ENCODE measurements around the gene SMG7.

The SMG7 gene

DNA sequence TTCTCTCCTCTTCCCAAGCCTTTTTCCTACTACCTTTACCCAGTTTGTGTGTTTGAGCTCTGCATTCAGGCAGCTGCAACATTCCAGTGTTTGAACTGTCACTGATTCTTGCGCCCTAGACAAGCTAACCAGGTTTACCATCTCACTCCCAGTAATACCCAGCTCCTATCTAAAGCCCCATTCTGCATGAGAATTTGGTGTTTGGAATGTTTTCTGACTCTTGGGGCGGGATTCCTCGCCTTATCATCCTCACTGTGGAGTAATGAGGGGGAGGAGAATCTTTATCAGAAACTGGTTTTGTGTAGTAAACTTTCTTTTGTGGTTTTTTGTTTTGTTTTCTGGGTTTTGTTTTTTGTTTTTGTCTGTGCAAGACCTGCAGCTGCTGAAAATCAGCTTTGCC lies 81.5 kb downstream of the SMG7 start:
- DNase-seq (ENCODE audit: extremely low read depth in 1 of 2, low read depth in 1 of 2) = no peak

DNA sequence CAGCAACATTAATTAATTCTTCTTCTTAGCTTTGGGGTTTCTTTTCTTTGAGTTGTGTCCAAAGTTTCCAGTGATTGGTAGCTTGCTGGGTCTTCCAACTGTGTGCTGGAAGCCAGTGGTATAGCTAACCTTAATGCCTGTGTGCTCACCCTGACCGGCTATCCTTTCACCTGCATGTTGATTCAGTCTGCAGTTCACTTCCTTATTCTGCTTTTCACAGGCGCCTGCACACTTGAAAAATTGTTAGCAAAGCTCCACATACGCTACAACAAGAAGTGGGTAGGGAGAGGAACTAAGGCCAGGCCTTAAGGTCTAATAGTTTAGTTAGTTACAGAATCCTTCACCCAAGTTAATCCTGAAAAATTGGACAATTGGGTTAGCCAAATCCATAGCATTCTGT lies 82.3 kb downstream of the SMG7 start:
- no peak for DNase-seq (ENCODE audit: extremely low read depth in 1 of 2, low read depth in 1 of 2)

DNA sequence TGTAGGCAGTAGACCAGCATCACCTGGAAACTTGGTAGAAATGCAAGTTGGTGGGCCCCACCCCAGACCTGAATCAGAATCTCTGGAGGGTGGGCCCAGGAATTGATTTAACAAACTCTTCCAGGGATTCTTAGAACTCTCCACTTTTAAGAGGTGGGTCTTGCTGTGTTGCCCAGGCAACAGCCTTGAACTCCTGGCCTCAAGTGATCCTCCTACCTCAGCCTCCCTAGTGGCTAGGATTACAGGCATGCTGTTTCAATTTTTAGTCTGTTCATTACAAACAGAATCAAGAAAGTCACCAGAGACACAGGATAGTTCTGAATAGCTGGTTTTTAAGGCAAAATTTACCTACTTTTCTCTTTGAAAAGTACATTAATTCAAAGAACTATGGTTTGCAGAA lies 86.8 kb downstream of the SMG7 start:
- no peak for DNase-seq (ENCODE audit: extremely low read depth in 1 of 2, low read depth in 1 of 2)

DNA sequence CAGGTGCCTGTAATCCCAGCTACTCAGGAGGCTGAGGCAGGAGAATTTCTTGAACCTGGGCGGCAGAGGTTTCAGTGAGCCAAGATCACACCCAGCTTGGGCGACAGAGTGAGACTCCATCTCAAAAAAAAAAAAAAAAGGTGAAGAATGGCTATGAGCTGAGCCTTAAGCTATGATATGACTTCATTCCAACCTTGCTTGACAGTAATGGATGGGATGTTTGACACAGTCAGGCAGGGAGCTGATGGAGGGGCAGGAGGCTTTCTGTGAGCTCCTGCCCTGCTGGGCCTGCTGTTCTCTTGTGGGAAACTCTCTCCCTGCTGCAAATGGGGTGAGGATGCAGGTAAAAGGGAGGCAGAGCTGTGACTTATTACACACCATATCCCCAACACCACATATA lies 90.4 kb downstream of the SMG7 start:
- no peak for DNase-seq (ENCODE audit: extremely low read depth in 1 of 2, low read depth in 1 of 2)

DNA sequence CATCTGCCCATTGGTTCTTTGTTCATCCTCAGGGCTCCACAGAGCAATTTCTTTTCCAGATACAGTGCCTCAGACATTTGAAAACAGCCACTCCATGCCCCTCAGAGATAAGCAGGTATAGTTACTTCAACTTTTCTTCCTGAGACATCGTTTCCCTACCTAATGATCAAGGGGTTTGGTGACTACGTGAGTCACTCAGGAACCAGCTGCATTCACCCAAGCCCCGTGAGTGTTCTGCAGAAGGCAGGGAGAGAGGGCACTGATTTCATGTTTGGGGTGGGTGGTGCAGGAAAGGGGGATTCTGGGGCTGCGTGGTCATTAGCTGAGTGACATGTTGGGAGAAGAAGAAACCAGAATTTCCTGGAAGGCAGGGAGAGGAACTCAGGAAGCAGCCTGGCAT lies 93.0 kb downstream of the SMG7 start:
- DNase-seq (ENCODE audit: extremely low read depth in 1 of 2, low read depth in 1 of 2) = no peak

DNA sequence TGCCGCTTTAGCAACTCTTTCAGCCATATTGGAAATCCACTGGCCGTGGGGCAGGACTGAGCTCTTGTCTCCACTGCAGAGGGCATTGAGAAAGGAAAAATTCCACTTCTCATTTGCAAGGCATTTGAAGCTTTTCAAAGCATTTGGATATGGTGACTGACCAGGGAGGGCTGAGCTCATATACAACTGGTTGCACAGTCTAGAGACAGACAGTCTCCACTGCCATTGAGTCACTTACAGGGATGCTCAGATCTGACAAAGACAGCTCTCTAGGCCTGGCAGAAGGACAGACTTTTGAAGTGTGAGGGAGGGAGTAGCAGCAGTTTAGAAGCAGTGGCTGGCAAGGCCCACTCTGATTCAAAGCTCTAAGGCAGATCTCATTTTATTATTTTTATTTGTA lies 93.7 kb downstream of the SMG7 start:
- no peak for DNase-seq (ENCODE audit: extremely low read depth in 1 of 2, low read depth in 1 of 2)

DNA sequence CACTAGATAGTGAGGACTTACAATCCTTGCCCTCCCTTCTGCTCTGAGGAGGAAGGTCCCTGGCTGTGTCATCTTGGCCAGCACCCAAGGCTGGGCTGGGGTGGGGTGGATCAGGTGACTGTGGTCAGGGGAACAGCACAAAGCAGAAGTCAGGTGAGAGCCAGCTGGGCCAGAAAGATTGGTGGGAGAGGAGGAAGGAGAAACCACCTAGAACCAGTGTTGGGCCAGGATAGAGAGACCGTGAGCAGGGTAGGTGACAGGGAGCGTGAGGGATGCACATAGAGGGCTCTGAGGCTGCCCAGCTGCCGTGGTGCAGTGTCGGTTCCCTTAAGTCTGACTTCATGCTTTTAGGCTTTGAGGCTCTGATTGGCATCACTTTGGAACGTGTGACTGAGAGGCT lies 95.3 kb downstream of the SMG7 start:
- no peak for DNase-seq (ENCODE audit: extremely low read depth in 1 of 2, low read depth in 1 of 2)

DNA sequence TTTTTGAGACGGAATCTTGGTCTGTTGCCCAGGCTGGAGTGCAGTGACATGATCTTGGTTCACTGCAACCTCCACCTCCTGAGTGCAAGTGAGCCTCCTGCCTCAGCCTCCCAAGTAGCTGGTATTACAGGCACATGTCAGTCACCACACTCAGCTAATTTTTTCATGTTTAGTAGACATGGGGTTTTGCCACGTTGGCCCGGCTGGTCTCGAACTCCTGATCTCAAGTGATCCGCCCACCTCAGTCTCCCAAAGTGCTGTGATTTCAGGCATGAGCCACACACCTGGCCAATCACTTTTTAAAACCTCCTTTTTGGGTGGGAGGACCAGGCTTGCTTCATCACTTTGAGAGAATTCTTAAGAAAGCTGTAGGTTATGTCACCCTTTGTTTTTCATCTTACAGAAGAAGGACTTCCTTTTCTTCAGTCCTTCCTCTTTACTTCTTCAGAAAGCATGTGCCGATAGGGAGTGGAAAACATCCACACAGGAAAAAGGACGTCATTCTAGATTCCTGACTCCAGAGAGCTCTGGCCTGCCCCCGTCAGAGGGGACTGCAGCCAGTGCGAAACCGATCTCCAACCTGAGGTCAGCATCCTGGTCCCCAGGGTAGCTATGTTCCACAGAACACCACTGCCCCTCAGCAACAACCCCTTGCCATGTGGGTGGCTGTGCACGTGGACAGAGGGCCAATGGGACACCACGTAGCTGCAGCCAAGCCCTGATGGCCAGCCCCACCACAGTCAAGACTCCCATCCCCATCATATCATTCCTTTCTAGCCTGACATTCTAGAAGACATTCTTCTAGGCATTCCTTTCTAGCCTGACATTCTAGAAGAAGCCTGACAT lies 96.1 kb downstream of the SMG7 start:
- no peak for DNase-seq (ENCODE audit: extremely low read depth in 1 of 2, low read depth in 1 of 2)

DNA sequence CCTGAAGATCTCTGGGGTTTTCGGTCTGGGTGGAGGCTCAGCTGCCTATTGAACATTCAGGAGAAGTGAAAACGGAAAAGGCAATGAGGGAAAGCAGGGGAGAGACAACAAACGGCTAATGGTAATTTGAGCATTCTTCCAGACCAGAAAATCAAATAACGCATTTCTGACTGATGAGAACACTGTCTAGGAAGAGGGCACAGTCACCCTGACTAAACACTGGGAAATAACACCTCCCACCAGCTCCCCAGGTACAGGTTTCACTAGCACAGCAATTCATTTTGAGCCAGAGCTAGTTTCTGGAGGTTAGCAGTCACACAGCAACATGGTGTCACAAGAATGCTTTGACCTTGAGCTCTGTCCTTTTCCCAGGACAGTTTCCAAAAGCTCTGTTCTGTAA lies 96.8 kb downstream of the SMG7 start:
- DNase-seq (ENCODE audit: extremely low read depth in 1 of 2, low read depth in 1 of 2) = no peak

DNA sequence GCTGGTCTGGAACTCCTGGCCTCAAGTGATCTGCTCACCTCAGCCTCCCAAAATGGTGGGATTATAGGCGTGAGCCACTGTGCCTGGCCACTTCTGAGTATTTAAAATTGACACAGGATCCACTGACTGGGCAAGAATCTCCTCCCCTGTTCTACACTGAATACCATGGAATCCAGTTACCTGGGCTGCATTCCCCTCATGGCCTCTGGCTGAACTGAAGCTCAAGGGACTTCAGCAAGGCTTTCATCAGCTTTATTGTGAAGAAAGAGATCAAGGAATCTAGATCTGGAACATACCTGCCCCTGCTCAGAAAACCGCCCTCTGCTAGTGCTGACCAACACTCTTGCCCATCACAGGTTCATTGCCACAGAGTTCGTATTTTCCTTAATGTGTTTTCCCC lies 97.5 kb downstream of the SMG7 start:
- DNase-seq (ENCODE audit: extremely low read depth in 1 of 2, low read depth in 1 of 2) = no peak

DNA sequence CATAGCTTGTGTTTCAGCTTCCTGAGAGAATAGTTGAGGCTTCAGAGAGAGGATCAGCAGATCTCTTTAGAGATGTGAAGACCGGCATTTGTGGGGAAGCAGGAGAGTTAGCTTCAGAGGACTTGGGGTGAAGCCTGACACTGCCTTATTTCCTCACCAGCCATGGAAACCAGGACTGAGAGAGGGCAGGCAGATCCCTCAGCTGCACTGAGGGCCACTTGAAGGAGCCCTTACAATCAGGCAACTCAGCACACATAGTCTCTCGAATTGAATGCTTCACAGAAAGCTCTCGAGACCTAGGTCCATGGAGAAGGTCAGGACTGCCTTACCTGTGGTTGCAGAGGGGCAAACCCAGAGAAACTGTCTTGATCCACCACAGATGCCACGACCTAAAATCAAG lies 98.2 kb downstream of the SMG7 start:
- no peak for DNase-seq (ENCODE audit: extremely low read depth in 1 of 2, low read depth in 1 of 2)

DNA sequence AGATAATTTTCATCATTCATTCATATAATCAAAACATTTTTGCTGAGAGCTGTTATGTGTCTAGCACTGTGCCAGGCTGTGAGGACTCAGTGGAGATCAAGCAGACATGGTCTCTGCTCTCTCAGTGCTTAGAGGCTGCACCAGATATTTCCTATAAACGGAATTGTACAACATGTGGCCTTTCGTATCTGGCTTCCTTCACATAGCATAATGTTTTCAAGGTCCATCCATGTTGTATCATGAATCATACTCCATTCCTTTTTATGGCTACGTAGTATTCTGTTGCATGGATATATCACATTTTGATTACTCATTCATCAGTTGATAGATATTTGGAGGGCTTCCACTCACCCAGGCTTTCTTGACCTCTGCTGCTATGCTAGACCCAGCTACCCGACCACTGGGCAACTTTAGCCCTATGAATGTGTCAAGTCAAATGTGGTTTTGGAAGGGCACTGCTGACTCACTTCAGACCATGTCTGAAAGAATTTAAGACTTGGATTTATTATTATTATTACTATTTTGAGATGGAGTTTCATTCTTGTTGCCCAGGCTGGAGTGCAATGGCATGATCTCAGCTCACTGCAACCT lies 99.5 kb downstream of the SMG7 start:
- no peak for DNase-seq (ENCODE audit: extremely low read depth in 1 of 2, low read depth in 1 of 2)

DNA sequence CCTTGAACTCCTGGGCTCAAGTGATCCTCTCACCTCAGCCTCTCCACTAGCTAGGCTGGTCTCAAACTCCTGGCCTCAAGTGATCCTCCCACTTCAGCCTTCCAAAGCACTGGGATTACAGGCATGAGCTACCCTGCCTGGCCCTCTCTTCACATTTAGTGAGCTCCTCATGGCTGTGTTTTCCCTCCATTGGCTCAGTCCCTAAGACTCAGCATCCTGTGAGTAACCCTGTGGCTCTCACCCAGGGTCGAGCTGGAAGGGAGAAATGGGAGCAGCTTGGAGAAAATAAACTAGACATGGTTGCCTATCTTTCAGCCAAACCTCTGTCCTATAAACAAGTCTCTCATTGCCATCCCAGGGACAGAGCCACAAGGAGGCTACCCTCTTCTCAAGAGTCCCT lies 100.4 kb downstream of the SMG7 start:
- DNase-seq (ENCODE audit: extremely low read depth in 1 of 2, low read depth in 1 of 2) = no peak

DNA sequence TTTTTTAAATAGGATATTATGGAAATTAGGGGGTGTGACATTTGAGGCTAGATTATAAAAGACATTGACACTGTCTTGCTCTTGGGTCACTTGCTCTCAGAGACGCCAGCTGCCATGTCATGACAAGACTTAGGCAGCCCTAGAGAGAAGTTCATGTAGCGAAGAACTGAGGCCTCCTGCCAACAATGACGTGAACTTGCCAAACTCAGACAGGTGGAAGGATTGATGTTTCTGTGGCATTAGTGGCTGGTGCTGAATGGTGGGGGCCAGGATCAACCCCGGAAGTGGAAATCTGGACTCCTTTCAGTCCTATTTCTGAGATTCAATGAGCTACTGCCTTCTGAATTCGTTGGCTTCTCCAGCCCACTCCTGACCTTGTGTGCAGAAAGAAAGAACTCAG lies 103.3 kb downstream of the SMG7 start:
- no peak for DNase-seq (ENCODE audit: extremely low read depth in 1 of 2, low read depth in 1 of 2)

DNA sequence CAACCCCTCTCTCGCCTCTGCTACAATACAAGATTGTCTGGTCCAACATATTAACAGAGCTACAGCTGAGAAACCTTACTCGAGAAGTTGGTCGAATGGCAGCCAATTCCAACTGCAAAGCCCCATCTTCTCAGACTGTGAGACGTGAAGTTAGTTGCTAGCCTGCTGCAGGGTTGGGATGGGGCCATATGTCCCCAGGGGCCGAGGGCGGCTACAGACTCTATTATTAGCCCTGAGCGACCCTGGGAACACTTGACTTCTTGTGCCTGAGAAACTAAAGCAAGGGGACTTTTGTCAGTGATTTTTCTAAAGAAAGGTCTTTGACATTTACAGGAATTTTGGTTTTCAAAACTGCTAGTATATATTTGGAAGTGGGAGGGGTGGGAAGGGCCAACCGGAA lies 104.2 kb downstream of the SMG7 start:
- DNase-seq (ENCODE audit: extremely low read depth in 1 of 2, low read depth in 1 of 2) = no peak

DNA sequence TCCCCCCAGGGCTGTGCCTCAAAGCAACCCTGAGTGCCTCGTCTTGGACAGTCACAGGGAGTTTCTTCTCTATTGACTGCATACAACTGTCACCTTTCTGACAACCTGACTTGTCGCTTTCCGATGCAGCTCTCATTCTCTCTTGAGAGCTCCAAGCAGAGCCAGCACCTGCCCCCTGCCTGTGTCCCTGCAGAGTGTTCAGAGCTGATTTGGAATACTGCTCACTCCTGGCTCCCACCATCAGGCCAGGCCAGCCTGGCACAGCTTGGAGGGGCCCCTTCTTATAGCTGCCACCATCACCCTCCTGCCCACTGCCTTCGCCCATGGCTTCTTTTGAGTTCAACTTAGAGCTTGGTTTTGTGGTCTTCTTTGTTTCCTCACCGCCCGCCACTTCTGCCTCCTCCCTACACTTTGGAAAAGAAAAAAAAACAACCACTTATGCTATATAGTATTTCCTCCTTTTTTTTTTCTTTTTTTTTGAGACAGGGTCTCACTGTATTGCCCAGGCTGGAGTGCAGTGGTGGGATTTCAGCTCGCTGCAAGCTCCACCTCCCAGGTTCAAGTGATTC lies 105.7 kb downstream of the SMG7 start:
- DNase-seq (ENCODE audit: extremely low read depth in 1 of 2, low read depth in 1 of 2) = no peak

DNA sequence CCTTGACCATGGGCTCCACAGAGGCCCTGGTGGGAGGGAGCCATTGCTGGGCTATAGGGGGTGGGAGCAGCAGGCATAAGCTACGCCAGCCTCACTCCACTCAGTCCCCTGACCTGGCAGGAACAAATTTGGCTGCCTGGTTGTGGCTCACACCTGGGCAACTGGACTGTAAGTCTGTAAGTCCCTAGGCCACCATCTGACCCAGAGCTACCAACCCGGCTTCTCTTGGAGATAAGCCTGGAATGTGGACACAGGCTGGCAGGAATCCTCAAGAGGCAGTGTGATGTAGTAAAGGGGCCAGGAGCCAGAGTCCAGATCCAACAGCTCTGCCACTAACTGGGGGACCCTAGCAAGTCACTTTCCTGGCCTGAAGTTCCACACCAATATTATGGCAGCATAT lies 106.6 kb downstream of the SMG7 start:
- no peak for DNase-seq (ENCODE audit: extremely low read depth in 1 of 2, low read depth in 1 of 2)

DNA sequence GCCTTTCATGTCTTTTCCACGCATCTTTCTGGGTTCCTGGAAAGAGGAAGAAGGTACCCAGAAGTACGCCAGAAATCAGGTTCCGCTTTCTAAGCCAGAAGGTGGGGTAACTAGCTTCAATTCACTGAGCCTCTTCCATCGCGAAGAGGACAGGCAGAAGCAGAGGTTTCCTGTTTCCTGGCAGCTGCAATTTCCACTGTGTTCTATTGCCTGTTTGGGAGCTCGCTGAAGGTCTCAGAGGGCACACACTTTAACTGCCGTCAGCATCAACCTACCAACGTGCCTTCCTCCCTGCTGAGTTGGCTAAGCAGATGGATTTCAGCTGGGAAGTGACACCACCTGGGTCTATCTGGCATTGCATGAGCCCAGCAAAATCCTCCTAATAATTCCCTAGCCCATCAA lies 108.0 kb downstream of the SMG7 start:
- DNase-seq (ENCODE audit: extremely low read depth in 1 of 2, low read depth in 1 of 2) = no peak

DNA sequence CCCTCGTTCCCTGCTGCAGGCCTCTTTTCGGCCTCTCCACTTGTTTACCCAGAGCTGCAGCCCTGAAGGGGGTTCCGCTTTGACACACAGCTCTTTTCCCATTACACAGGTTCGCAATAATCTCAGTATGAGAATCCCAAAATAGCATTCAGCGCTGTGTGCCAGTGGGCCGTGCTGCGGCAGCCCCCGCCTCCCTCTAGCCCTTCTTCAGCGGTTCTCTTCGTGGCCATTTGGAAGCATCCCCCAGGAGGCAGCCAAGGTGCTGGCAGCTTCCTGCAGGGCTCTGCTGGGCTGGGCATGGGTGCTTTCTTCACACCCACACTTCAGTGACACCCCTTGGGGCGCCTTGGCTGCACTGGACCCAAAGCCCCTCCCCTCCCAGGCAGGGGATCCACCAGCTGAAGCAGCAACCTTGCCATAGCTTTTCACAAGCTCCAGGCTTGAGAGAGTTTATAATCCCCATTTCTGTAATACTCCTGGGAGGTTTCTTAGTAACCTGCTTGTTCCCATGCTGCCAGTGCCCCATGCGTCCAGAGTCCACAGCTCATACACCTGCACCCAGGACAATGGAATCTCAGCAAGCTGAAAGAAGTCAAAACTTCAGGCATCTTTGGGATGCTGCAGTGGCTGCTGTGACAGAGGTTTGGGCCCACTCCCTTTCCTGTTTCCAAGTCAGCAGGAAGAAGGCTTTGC lies 109.9 kb downstream of the SMG7 start:
- no peak for DNase-seq (ENCODE audit: extremely low read depth in 1 of 2, low read depth in 1 of 2)

DNA sequence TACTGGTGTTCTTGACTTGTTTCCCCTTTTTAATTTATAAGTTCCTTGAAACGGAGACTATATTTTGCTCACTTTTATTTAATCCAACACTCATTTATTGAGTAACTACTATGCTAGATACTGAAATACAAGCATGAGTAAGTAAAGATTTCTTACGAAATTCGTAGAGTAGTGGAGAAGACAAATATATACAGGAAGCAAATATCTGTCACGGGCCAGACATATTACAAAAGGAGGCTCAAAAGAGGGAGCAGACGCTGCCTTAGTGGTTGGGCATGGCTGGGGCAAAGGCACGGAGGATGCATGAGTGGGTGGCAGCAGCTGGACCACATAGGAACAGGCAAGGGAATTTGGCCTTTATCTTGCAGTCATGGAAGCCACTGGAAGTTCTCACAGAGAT lies 111.2 kb downstream of the SMG7 start:
- DNase-seq (ENCODE audit: extremely low read depth in 1 of 2, low read depth in 1 of 2) = no peak

DNA sequence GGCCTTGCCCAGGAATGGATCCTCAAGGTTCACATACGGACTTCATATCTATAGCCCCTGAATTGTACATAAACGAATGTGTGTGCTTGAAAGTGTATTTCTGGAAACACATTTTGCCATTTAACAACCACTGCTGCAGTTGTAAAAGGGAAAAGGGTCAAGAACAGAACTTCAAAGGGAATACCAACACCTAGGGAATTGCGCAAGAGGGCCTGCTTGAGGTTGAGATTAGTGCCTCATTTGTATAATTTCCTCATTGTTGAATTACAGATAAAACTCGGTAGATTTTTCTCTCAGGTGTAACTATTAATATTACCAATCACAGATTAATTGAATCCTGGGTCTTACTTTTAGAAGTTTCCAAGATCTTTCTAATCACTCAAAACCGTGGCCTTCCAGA lies 111.8 kb downstream of the SMG7 start:
- DNase-seq (ENCODE audit: extremely low read depth in 1 of 2, low read depth in 1 of 2) = no peak

DNA sequence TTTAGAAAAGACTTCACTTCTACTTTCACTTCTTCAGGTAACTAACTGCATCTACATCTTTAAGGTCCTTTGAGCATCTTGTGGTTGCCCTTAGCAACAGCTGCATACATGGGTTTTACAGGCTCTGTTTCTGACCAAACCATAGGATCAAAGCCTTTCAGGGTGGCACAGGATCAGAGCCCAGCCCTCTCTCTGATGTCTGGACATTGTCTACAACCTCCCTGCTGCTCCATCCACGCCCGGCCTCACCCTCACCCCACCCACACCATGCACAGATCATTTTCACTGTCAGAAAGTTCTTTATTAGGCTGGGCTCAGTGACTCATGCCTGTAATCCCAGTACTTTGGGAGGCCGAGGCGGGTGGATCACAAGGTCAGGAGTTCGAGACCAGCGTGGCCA lies 112.7 kb downstream of the SMG7 start:
- no peak for DNase-seq (ENCODE audit: extremely low read depth in 1 of 2, low read depth in 1 of 2)
